HG03354 (cell line): ENCODE results near the gene HVCN1.
"Not testable (repeated sequence)": the region's sequence is repeated elsewhere in the genome, so short reads cannot be mapped to it uniquely, and the experiment has no call there.

Source experiments
- ATAC-seq: cut with Tn5 transposase; IDR thresholded peaks from one replicate; pipeline ENCODE4 v1.9.1; 2021; ENCODE audit warnings: mild to moderate bottlenecking; ENCODE audit not compliant: unreplicated experiment, poor library complexity, severe bottlenecking

The HVCN1 gene, protein sequence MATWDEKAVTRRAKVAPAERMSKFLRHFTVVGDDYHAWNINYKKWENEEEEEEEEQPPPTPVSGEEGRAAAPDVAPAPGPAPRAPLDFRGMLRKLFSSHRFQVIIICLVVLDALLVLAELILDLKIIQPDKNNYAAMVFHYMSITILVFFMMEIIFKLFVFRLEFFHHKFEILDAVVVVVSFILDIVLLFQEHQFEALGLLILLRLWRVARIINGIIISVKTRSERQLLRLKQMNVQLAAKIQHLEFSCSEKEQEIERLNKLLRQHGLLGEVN

DNA sequence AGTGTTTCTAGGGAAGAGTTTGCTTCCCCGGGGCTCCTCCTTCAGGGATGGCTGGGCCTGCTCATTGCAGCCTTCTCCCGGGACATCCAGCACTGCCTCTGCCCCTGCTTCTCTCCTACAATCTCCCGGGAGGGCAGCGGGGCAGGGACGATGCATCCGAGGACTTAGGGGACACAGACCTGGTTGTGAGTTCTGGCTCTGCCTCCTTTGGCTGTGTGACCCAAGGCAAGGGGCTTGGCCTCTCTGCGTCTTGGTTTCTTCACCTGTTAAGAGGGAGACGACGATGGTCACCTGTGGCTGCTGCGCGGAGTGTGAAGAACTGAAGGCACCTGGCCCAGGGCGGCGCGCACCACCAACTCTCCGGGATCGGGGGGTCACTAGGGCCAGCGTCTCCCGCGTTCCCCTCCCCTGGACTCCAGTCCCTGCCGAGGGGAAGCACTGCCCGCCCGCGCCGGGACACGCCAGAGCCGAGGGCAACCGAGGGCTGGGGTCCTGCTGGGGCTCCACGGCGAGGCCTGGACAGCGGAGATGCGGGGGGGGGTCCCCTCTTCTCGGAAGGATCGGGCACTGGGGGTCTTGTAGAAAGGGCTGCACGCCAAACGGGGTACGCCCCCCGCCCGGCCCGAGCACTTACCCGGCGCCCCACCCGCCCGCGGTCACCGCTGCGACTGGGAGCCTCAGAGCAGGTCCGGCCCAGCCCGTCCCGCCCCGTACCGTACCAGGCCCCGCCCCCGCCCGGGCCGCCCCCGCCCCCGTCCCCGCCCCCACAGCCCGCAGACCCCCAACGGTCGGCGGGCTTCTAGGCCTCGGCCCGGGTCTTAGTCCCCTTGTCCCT, at the start of gene HVCN1:
HVCN1 (minus strand) TSS at position 670 of the 835 bp plus-strand sequence. CDS start 5,870 bp downstream, outside the sequence.
- peak; percentile 21 for ATAC-seq

DNA sequence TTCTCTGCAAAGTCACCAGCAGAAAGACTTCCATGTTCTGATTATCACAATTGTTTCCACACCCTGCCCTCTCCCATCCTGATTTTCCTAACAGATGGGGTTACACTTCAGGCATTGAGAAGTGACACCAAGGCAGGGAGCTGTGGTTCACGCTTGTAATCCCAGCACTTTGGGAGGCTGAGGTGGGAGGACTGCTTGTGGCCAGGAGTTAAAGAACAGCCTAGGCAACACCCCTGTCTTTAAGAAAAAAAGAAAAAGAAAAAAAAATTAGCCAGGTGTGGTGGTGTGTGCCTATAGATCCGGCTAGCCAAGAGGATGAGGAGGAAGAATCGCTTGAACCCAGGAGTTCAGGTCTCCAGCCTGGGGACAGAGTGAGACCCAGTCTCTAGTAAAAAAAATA, 48.6 kb upstream of the HVCN1 start:
- ATAC-seq, result no peak

DNA sequence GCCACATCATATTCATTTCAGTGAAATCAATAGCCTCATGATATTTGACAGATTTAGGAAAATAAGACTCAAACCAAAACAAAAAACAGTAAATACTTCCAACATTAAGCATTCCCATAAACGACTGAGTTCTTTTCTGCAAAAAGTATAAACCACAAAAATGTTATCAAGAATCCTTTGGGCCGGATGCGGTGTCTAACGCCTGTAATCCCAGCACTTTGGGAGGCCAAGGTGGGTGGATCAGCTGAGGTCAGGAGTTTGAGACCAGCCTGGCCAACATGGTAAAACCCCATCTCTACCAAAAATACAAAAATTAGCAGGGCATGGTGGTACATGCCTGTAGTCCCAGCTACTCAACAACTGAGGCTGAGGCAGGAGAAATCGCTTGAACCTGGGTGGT, 48.1 kb upstream of the HVCN1 start:
- not testable (repeated sequence) for ATAC-seq

DNA sequence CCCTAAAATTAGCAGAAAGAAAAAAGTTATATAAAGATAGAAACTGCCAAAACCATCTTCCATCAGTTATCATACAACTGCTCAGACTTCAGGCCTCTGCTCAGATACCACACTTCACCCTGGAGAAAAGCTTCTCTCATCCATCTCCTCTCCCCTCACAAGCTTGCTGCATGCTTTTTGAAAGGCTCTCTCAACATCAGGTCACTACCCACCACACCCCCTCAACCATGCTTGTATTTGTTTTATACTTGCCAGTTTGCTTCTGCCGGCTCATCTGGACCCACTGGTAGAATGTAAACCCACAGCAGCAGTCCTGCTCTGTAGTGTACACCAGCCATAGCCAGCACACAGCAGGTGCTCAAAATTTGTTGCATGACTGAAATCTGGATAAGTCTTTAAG, 45.0 kb upstream of the HVCN1 start:
- ATAC-seq, result no peak

DNA sequence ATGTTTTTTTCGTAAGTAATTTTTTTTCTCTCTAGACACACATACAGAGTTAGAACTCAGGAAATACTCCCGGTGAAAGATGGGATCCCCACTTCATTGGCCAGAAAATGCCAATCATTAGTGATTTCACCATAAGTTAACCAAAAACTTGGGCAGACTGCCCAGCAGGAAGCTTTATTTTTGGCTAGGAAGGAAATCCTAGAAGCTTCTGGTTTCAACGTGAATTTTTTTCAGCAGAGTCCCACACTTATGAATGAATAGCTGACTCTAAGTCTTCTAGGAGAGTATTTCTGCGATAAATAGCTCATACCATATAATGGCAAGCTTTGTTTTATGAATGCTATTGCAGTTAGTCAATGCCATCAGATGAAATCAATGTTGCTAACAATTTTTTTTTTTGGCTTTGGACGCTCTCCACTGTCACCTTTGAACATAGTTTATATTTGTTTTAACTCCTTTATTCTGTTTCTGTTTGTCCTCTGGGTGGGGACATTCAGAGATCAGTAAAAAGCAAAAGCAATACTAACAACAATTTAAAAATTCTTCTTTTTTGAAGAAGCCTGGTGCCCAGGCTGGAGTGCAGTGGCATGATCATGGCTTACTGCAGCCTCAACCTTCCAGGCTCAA, 44.3 kb upstream of the HVCN1 start:
- no peak for ATAC-seq

DNA sequence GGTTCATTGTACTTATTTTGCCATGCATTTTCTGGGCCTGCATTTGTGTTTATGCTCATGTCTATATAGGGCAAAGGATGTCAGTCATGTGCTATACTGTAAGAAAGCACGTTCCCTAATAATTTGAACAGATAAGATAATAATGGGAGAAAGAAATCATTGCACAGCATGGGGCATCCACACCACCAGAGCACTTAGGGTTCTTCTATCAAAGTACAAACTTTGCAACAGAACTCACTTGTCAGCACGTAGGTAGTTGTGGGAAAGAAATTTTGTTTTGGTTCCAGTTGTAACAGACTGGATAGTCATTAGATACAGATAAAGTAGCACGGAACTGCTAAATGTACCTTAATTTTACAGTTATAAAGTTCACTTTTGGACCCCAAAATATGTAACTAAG, 43.7 kb upstream of the HVCN1 start:
- no peak for ATAC-seq

DNA sequence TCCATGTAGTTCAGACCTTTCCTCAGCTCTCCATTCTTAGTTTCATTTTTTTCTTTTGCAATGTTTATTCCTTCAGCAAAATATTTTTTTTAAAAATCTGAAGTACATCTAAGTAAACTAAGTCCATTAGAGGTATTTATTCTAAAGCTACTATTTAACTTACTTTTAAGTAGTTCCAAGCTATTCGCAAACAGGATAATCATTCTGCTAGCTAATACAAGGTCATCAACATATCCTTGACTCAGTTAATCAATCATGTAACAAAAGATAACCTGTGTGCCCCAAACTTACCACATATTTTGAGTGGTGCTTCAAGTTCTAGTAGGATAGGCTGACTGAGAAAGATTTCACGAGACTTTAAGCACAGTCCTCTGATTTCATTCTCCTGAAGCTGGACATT, 42.6 kb upstream of the HVCN1 start:
- no peak for ATAC-seq

DNA sequence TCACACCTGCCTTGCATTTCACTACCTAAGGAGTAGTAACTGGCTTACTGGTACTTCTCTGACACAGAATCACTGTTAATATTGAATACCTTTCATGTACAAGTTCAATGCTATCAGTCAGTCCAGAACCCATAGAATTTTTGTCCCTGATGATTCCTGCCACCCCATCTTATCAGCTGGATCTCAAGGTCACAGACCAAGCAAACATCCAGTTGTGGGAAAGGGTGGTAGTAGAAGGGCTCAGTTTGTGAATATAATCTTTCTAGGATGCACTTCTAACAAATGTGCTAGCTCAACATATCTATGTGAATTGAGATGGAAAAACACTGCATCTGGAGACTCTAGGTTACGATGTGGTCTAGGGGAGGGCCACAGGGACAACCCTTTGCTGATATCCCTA, 39.7 kb upstream of the HVCN1 start:
- no peak for ATAC-seq

DNA sequence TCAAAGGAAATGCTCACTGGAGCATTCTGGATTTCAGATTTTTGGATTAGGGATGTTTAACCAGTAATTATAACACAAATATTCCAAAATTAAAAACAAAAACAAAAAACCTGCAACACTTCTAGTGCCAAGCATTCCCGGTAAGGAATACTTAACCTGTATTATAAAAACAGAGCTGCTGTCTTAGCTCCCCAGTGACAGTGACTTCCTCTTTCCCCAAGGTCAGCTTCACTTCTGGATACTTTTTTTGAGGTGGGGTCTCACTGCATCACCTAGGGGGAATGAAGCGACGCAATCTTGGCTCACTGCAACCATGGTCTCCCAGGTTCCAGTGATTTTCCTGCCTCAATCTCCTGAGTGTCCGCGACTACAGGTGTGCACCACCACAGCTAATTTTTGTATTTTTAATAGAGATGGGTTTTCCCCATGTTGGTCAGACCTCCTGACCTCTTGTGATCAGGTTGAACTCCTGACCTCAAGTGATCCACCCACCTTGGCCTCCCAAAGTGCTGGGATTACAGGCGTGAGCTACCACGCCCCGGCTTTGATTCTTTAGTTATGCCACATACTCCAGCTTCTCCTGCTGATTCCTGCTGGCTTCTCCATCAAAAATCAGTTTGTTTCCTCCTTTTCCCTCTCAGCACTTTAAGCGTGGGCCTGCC, 37.9 kb upstream of the HVCN1 start:
- no peak for ATAC-seq

DNA sequence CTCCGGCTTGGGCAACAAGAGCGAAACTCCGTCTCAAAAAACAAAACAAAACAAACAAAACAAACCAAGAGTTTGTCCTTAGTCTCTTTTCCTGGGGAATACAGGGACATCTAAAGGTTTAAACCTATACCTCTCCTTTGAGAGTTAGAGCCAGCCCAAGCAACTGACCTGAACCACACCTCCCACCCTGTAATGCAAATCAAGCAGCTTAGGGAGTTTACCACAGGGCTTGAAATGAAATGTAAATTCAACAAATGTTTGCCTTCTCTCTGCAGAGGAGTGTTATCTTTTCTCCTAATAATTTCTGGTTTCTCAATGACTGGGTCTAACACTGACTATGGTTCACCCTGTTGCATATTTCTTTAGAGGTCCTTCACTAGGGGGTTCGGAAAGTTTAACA, 37.1 kb upstream of the HVCN1 start:
- no peak for ATAC-seq

DNA sequence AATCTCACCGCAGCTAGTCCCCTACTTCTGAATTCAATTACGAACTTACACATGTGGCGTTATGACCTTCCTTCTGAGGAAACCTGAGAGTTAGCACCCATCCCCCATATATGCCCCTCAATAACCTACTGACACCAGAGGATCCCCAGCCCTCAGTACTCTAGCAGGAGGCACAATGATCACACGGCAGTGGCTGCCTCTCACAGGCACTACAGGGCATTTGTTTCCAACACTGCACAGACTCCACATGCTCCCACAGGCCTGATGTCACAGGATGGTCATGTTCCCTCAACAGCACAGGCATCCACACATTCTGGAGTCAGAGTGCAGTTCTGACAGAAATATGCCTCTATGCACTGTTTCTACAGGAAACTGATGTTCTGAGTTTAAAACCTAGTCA, 36.4 kb upstream of the HVCN1 start:
- ATAC-seq, result no peak

DNA sequence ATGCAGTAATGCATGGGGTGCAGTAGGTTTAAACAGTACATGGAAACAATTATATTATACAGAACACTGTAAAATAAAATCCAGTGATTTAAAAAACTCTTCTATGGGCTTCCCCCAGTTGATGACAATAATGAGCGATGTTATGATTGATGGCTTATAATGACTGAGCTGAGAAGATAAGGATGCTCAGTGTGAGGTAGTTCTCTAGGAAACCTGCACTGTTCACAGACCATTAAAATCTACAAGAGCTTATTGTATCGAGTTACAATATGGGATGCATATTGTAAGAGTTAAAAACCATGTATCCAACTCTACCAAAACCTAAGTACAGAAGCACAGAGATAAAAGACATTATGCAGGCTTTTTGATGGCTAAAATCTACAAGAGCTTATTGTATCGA, 34.0 kb upstream of the HVCN1 start:
- ATAC-seq, result not testable (repeated sequence)

DNA sequence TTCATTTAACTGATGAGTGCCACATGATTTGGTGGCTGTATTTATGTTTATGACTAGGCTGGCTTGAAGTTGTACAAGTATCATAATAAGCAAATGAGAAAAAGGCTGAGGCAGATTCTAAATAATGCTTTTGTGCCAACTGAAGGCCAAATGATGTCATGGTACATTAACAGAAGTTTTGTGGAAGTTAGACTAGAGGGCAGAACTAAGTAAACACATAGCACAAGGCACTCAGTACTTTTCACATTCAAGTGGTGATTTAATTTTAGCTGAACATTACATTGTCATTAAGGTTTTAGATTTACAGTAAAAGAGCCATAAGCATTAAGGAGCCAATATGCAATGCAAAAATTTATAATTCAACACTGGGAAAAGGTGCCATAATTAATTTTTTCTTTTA, 32.7 kb upstream of the HVCN1 start:
- ATAC-seq, result no peak

DNA sequence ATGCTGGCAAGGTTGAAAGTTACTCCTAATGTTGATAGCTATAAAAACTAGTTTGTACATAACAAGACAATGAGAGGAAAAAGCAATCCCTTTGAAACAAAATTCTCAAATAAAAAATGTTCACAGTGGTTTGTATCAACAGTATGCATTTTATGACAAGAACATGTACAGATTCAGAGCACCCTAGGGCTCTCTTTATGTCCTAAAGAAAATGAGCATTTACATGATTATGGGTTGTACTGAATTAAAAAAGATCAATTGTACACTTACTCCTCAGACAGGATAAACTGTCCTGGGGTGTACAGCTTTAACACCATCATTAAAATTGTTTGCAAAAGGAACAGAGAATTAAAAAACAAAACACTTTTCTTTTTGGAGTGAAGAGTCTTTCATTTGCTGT, 31.6 kb upstream of the HVCN1 start:
- no peak for ATAC-seq

DNA sequence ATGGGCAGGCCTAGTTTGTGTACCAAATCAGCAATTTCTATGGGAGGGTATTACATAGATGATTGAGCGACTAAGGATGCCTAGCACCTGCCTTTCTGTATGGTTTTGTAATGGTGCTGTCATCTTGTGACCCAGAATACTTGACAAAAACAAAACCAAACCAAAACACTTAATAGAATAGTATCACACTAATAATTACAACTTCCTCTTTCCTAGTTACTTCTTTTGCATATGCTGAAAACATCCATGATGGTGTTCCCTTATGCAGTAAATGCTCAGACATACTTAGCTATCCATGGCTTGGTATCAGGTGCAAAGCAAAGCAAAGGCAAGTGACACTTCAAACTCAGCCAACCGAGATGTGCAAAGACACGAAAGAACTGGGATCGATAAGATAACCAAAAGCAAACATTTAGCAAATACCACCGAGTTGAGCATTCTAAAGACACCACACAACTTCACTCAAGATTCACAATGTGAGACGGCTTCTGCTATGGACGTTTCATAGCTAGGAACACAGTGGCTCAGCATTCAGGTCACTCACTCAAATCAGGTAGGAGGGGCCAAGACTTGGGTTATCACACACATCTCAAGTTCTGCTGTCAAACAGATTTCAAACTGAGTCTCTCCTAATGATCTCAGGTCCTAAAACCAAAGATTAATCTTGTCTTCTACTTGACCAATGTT, 29.4 kb upstream of the HVCN1 start:
- ATAC-seq, result peak; percentile 54

DNA sequence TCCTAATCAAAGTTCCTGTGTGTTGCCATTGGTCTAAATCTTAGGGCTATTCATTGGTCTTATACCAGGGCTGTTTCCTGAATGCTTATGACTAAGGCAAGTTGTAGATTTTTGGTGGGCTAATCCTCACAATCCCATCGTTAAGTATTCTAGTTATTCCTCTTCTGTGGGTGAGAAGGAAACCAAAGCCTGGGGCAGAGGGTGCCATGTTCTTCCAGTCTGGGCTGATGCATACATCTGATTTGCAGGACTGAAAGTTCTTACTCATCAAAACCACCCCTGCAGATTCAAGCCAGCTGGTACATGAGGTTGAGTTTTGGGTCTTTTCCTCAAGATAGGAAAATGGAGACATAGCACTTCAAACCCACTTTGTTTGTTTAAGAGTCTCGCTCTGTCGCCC, 28.1 kb upstream of the HVCN1 start:
- no peak for ATAC-seq

DNA sequence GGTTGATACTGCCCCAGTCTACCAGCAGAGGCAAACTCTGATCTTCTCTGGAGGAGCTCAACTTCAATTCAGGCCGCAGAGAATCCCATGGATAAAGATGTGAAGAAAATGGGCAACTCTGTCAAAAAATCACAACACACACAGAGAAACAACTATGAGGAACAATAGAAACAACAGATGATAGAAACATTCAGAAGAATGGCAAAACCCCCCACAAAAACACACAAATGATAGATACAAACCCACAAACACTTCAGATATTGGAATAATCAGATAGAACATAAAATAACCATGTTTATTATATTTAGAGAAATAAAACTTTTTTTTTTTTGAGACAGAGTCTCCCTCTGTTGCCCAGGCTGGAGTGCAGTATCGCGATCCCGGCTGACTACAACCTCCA, 20.0 kb upstream of the HVCN1 start:
- no peak for ATAC-seq

DNA sequence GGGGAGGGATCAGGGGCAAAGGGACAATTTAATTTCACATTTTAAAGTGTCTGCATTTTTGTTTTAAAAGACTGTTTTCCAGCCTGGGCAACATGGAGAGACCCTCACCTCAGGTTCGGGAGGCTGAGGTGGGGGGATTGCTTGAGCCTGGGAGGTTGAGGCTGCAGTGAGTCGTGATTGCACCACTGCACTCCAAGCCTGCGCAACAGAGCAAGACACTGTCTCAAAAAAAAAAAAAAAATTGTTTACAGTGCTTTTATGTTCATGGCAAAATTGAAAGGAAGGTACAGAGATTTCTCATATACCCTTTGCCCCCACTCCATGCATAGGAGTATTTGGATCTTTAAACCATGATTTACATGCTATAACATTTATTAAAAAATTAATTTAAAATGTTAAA, 16.4 kb upstream of the HVCN1 start:
- ATAC-seq, result no peak

DNA sequence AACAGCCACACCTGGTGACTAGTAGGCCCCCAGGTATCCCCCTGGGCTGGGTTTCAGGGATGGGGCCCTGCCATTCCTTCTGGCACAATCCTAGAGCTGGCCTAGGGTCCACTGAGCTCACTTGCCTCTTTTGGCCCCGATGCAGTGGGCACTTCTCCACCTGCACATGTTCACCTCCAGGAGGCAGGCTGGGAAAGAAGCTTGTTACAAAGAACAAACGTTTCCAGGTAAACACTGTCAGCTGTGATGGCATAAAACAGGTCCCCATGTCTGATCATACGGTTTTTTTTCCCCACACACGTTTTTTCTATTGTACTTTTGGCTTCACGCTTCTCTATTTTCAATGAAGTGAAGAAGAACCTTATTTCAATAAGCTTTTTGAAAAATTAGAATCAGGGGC, 15.8 kb upstream of the HVCN1 start:
- no peak for ATAC-seq

DNA sequence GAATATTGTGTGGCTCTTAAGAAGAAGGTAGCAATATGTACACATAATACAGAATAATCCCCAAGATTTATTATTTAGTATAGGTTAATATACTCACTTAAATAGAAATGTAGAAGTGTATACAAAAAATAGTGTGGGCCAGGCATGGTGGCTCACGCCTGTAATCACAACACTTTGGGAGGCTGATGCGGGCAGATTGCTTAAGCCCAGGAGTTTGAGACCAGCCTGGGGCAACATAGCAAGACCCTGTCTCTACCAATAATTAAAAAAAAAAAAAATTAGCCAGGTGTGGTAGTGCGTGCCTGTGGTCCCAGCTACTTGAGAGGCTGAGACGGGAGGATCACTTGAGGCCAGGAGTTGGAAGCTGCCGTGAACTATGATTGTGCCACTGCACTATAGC, 15.3 kb upstream of the HVCN1 start:
- ATAC-seq, result no peak
